A204.1 (cell line): ENCODE measurements around the gene NSRP1.
"Not testable (repeated sequence)": the region's sequence is repeated elsewhere in the genome, so short reads cannot be mapped to it uniquely, and the experiment has no call there.

Source experiments
- FAIRE-seq: peaks from 2 replicates; lab custom pipeline; 2012; peaks lifted over from hg19 to GRCh38; lab: Jason Lieb, UNC

The NSRP1 gene

DNA sequence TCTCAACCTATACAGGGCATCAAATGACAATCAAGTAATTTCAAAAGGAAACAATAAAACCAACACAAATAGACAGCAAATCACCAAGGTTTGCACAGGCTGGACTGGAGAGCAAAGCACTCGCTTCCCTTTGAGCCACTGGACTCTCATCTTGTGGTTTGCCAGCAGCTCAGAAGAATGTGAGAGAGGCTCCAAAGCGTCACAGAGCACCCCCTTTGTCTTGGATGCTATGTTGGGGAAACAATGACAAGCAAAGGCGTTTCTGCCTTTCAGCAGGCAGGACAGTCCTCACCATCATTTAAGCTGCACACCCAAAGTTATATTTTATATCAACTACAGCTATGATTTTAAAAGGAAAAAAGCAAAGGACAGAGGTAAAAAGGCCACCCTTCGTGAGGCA, 105.6 kb downstream of the NSRP1 start:
- FAIRE-seq: no peak

GRCh38 chr17:30222721-30223175, 106.1 kb downstream of the NSRP1 start:
- no peak for FAIRE-seq

DNA sequence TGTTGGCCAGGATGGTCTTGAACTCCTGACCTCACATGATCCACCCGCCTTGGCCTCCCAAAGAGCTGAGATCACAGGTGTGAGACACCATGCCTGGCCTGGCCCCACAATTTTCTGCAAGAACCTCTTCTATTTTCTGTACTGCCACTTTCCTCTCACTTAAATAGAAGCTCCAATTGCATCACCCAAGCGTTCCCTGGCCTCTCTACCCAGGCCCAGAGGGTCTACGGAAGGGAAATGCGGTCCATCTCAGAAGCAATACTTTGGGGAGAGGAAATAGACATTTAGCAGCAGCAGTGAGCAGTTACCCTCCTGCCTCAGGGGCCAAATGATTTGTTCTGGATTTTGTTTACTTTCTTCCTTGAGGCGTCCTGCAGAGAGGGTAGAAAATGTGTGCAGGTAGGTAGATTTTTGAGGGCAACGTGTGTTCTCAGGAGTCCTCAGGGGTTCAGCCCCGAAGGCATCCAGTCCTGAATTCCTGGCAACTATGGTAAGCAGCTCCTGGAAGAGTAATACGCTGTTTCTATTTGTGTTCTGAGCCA, 107.9 kb downstream of the NSRP1 start:
- FAIRE-seq: no peak

GRCh38 chr17:30225112-30225511, 108.5 kb downstream of the NSRP1 start:
- FAIRE-seq: no peak

DNA sequence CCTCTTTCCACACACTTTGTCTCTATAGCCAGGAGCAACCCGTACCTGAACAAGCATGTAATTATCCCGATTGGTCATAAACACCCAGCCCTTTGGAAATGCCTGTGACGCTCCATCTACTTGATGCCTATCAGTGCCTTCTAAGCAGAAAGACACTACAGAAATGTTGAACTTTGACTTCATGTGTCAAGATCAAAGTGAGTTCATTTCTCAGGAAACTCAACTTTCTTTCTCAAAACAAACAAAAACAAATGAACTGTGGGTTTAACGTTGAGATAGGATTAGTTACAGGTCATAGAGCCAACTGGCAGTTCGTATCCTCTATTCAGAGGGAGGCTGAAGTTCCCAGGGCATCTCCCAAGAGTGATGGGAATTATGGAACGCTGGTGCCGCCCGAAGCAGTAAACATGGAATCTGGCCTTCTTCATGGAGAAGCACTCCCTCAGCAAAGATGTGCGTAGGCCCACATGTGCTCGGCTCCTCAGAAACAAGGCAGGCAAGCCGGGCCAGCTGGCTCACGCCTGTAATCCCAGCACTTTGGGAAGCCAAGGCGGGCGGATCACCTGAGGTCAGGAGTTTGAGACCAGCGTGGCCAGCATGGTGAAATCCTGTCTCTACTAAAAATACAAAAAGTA, 109.4 kb downstream of the NSRP1 start:
- FAIRE-seq: no peak

DNA sequence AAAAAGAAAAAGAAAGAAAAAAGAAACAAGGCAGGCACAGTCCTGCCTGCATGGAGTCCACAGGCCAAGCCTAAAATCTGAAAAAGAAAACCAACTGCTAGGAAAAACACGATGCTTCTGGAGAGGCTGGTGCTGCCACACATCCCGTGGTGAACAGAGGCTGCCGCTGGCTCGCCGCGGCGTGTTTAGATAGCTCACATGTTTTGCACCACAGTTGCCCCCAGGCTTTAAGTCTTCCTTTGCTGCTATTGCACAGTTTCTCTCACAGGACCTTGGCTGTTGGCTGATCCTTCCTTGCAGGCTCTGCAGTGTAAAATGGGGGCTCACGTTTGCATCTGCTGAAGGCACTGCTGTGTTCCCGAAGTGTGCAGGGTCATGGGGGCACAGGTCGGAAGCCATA, 110.3 kb downstream of the NSRP1 start:
- FAIRE-seq: no peak

DNA sequence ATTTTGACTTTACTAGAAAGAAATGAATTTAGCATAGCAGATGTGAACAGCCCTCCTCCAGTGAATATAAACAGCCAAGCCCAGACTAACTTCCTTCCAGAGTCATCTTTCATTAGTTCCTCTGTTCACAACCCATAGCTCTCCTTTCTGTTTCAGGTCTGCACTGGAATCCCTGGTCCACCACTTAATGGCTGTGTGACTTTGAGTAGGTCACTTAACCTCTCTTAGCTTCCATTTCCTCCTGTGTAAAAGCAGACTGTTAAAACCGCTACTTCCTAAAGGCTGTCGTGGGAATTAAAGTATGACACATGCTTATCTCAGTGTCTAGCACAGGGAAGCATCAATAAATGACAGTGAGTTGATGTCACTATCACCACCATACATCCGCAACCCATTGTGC, 111.4 kb downstream of the NSRP1 start:
- FAIRE-seq: no peak

GRCh38 chr17:30229012-30229411, 112.4 kb downstream of the NSRP1 start:
- no peak for FAIRE-seq

- FAIRE-seq: not testable (repeated sequence)
Observed at GRCh38 chr17:30230009-30230408, 113.4 kb downstream of the NSRP1 start.

GRCh38 chr17:30230596-30231125, 114.0 kb downstream of the NSRP1 start:
- no peak for FAIRE-seq

- no peak for FAIRE-seq
Observed at GRCh38 chr17:30232015-30232823, 115.6 kb downstream of the NSRP1 start.

DNA sequence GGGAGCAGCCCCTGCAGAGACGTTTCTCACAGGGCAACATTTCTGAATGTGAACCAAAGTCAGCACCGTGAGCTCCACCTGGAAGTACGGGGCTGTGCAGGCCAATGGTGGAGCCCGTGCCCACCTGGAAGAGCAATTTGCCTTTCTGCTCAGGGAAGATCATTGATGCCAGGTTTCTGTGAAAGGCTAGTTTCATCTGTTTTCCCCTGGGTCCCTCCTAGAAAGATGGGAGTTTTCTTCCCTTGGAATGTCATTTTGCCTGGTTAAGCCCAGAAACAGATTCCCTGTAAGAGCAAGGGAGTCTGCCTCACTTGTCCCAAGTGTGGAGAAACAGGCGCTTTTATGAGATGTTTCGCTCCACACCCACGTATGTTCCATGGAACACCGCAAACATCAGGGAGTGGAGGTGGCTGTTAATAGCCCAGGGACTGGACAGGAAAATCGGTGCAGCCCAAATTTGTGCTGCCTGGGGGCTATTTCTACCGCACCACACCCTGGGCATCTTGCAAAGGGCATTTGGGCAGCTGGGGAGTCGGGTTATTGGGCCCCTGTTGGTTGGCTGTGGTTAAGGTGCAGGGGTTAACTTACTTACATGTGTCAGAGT, 116.3 kb downstream of the NSRP1 start:
- FAIRE-seq: no peak

- no peak for FAIRE-seq
Observed at GRCh38 chr17:30234296-30234695, 117.7 kb downstream of the NSRP1 start.

DNA sequence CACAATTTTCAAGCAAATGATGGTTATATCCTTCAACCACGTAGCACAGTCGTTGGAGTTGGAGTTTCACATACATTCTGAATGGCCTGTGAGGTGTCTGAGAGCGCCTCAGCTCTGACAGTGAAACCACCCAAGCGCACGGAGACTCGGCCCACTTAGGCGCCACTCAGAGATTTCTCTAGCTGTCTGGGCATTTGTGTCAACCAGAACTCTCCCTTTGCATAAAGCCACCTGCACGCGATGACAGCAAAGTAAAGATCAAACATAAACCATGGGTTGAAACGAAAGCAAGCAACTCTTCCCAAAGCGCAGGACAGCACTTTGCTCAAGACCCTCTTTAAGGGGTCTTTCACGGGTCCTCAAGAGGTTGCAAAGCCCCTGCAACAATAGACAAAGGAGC, 118.3 kb downstream of the NSRP1 start:
- FAIRE-seq: no peak

DNA sequence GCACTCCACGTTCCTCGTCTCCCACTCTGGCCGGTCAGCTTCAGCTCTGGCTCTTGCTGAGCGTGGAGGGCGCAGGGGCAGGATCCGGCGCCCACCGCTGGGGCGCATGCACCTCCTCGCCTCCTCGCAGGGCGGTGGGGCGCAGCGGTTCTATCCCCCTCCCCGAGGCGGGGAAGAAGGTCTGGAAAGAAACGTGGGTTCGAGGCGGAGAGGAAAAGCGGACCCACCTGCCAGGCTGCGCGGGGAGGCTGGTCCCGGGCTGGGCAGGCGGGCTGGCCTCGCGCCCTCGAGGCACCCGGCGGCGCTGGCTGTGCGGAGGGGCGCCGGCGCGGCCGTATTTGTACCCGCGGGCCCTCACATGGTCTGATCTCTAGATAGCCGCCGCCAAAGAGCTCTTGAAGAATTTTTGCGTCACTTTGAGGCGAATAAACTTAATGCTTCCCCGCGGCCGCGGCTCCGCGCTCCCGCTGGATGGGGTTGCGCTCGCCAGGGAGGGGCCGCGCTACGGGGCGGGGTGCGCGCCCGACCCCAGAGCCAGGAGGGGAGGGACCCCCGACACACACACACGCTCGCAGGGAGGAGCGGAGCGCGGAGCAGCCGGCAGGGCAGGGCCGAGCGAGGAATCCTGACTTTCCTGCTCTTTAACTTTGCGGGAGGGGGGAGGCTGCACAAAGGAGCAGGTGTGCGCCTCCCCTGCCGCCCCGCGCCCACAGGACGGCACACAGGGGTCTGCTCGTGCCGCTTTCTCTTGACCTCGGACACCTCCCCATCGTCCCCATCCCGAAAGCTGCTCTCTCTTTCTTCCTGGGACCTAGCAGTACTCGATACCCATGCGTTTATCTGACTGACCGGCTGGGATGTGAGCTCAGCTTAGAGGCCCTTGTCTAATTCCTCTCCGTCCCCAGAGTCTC, 119.0 kb downstream of the NSRP1 start, which contains the start of gene SLC6A4:
SLC6A4 (minus strand) TSS at position 312 of the 911 bp plus-strand sequence. CDS start 13,739 bp downstream, outside the sequence.
- FAIRE-seq: no peak
